ENCODE results near the gene LCN15. TPM values are rescaled to one million over a fixed set of nuclear protein-coding genes. Genes with fewer than 3 reads are reported as not detected.
"Not testable (repeated sequence)": the region's sequence is repeated elsewhere in the genome, so short reads cannot be mapped to it uniquely, and the experiment has no call there.

The LCN15 gene
- total and polyA plus RNA-seq, 2 experiments from 2014 or later, result 0.76 to 0.90 TPM

GRCh38 chr9:136796775-136797347 is 32.5 kb upstream of the LCN15 start:
- not testable (repeated sequence) for H3K9me3 Mint-ChIP-seq; H3K4me3 ChIP-seq; H2AFZ ChIP-seq; H3K9me2 ChIP-seq (ENCODE audit: insufficient read depth); H3K27ac Mint-ChIP-seq; H3K27ac ChIP-seq (ENCODE audit: low read depth); H3K79me2 ChIP-seq (replicated peaks; ENCODE audit: insufficient read depth); H3K36me3 Mint-ChIP-seq (ENCODE audit: low read depth); ATAC-seq; H3K36me3 ChIP-seq (ENCODE audit: insufficient read depth)
- Mint-ChIP-seq H3K27me3 (ENCODE audit: insufficient read depth, low read depth, poor library complexity) (peaks cover 30% of the 10 kb centered on the region), H3K4me3 (peak overlapping the region; percentile 1; the same call in 1 of the 3 replicates), H3K4me1 (peaks cover 30% of the 10 kb centered on the region)
- Histone ChIP-seq H3K4me1 (ENCODE audit: insufficient read depth) (peaks cover 21% of the 10 kb centered on the region), H3F3A (replicated peaks; ENCODE audit: low read depth) (peaks cover 16% of the 10 kb centered on the region; the same call in 1 of the 2 replicates), H3K27me3 (ENCODE audit: insufficient read depth) (peaks cover 13% of the 10 kb centered on the region), H3K4me2 (peak overlapping the region; percentile 51; the same call in 1 of the 2 replicates), H4K20me1 (replicated peaks; ENCODE audit: insufficient read depth) (peaks cover 14% of the 10 kb centered on the region)
- DNase-seq (ENCODE audit: low spot score), result peak; percentile 23

- no peak for DNase-seq (ENCODE audit: low spot score)
- peak within 1 kb of the TSS; percentile 1; the same call in 1 of the 3 replicates for H3K4me3 Mint-ChIP-seq
- peaks cover 30% of the 10 kb centered on the region for H3K4me1 Mint-ChIP-seq
- no peak within 1 kb of the TSS for H3K27ac Mint-ChIP-seq
- Histone ChIP-seq H3K27ac (ENCODE audit: low read depth) (no peak within 1 kb of the TSS), H3K27me3 (ENCODE audit: insufficient read depth) (peaks cover 13% of the 10 kb centered on the region), H3K36me3 (ENCODE audit: insufficient read depth) (no peaks in the 10 kb centered on the region), H2AFZ (no peak within 1 kb of the TSS), H3K4me1 (ENCODE audit: insufficient read depth) (peaks cover 21% of the 10 kb centered on the region), H4K20me1 (replicated peaks; ENCODE audit: insufficient read depth) (peaks cover 14% of the 10 kb centered on the region), H3K4me2 (peak within 1 kb of the TSS; percentile 51; the same call in 1 of the 2 replicates), H3F3A (replicated peaks; ENCODE audit: low read depth) (peaks cover 13% of the 10 kb centered on the region; the same call in 1 of the 2 replicates), H3K9me2 (ENCODE audit: insufficient read depth) (no peaks in the 10 kb centered on the region), H3K4me3 (no peak within 1 kb of the TSS), H3K79me2 (replicated peaks; ENCODE audit: insufficient read depth) (0 out of 2 replicates have a peak, but pooled peaks cover 4% of the 10 kb centered on the region)
- ATAC-seq, result no peak
- peaks cover 8% of the 10 kb centered on the region; the same call in 2 of the 3 replicates for H3K36me3 Mint-ChIP-seq (ENCODE audit: low read depth)
- no peak for TF ChIP-seq ZNF114 (CRISPR knock-in tag; IDR thresholded peaks at IDR 0.05)
- no peak for TF ChIP-seq STAT1 (IDR thresholded peaks at IDR 0.05; ENCODE audit: unreplicated experiment)
- TF ChIP-seq POLR2AphosphoS5 (IDR thresholded peaks at IDR 0.05; ENCODE audit: low read depth), result no peak
- TF ChIP-seq JUNB (IDR thresholded peaks at IDR 0.05; ENCODE audit: unreplicated experiment), result no peak
- no peak for TF ChIP-seq EZH2 (IDR thresholded peaks at IDR 0.05; ENCODE audit: low read depth, unreplicated experiment)
- no peak for TF ChIP-seq NANOG (IDR thresholded peaks at IDR 0.05; ENCODE audit: borderline replicate concordance)
- H3K9me3 Mint-ChIP-seq, result no peaks in the 10 kb centered on the region
- H3K27me3 Mint-ChIP-seq (ENCODE audit: insufficient read depth, low read depth, poor library complexity), result peaks cover 30% of the 10 kb centered on the region
Observed at GRCh38 chr9:136796238-136796774, 32.0 kb upstream of the LCN15 start, which contains the start of gene CCDC183. Gene CCDC183, plus strand, starts transcription at chr9:136796338. Its CDS starts 60 bp downstream, at chr9:136796398.

GRCh38 chr9:136795000-136795348 is 30.7 kb upstream of the LCN15 start:
- peaks cover 16% of the 10 kb centered on the region for H3K4me1 ChIP-seq (ENCODE audit: insufficient read depth)
- H3K4me1 Mint-ChIP-seq, result peaks cover 30% of the 10 kb centered on the region
- H3K36me3 ChIP-seq (ENCODE audit: insufficient read depth), result no peaks in the 10 kb centered on the region
- H3K4me3 Mint-ChIP-seq, result no peak overlapping the region; the same call in 2 of the 3 replicates
- H4K20me1 ChIP-seq (replicated peaks; ENCODE audit: insufficient read depth), result peaks cover 14% of the 10 kb centered on the region
- H3K27me3 Mint-ChIP-seq (ENCODE audit: insufficient read depth, low read depth, poor library complexity), result peaks cover 25% of the 10 kb centered on the region
- peaks cover 13% of the 10 kb centered on the region for H3K27me3 ChIP-seq (ENCODE audit: insufficient read depth)
- no peak for DNase-seq (ENCODE audit: low spot score)
- ATAC-seq, result no peak
- 0 out of 2 replicates have a peak, but pooled peaks cover 6% of the 10 kb centered on the region for H3F3A ChIP-seq (replicated peaks; ENCODE audit: low read depth)
- no peak overlapping the region for H3K27ac Mint-ChIP-seq
- H3K79me2 ChIP-seq (replicated peaks; ENCODE audit: insufficient read depth), result 0 out of 2 replicates have a peak, but pooled peaks cover 4% of the 10 kb centered on the region
- H3K4me2 ChIP-seq, result no peak overlapping the region
- H3K36me3 Mint-ChIP-seq (ENCODE audit: low read depth), result peaks cover 8% of the 10 kb centered on the region; the same call in 2 of the 3 replicates
- no peak overlapping the region for H2AFZ ChIP-seq
- no peaks in the 10 kb centered on the region for H3K9me3 Mint-ChIP-seq
- TF ChIP-seq ETS1 (IDR thresholded peaks at IDR 0.05) (no peak), CTCF (conservative IDR thresholded peaks at IDR 0.05; ENCODE audit: low read depth in 2 of 2) (no peak), EZH2phosphoT487 (IDR thresholded peaks at IDR 0.05; ENCODE audit: unreplicated experiment) (no peak), NANOG (IDR thresholded peaks at IDR 0.05; ENCODE audit: borderline replicate concordance) (no peak), ZNF114 (CRISPR knock-in tag; IDR thresholded peaks at IDR 0.05) (no peak), CREB1 (CRISPR knock-in tag; IDR thresholded peaks at IDR 0.05; ENCODE audit: low read depth) (no peak), ZNF331 (CRISPR knock-in tag; IDR thresholded peaks at IDR 0.05; ENCODE audit: low read depth) (no peak), STAT1 (IDR thresholded peaks at IDR 0.05; ENCODE audit: unreplicated experiment) (no peak)
- no peak overlapping the region for H3K4me3 ChIP-seq
- no peak overlapping the region for H3K27ac ChIP-seq (ENCODE audit: low read depth)
- no peaks in the 10 kb centered on the region for H3K9me2 ChIP-seq (ENCODE audit: insufficient read depth)
